Measurements from ENCODE around the gene FRMD8.

- TF ChIP-seq, protein P1, sequence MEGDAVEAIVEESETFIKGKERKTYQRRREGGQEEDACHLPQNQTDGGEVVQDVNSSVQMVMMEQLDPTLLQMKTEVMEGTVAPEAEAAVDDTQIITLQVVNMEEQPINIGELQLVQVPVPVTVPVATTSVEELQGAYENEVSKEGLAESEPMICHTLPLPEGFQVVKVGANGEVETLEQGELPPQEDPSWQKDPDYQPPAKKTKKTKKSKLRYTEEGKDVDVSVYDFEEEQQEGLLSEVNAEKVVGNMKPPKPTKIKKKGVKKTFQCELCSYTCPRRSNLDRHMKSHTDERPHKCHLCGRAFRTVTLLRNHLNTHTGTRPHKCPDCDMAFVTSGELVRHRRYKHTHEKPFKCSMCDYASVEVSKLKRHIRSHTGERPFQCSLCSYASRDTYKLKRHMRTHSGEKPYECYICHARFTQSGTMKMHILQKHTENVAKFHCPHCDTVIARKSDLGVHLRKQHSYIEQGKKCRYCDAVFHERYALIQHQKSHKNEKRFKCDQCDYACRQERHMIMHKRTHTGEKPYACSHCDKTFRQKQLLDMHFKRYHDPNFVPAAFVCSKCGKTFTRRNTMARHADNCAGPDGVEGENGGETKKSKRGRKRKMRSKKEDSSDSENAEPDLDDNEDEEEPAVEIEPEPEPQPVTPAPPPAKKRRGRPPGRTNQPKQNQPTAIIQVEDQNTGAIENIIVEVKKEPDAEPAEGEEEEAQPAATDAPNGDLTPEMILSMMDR (IDR thresholded peaks at IDR 0.05) = no peak
- TF ChIP-seq POLR2AphosphoS5 (IDR thresholded peaks at IDR 0.05) = no peak
Measured at GRCh38 chr11:65411681-65412070, 25.2 kb downstream of the FRMD8 start.
